ENCODE measurements around the gene TRIM74.
"Not testable (repeated sequence)": the region's sequence is repeated elsewhere in the genome, so short reads cannot be mapped to it uniquely, and the experiment has no call there.

TRIM74 gene

DNA sequence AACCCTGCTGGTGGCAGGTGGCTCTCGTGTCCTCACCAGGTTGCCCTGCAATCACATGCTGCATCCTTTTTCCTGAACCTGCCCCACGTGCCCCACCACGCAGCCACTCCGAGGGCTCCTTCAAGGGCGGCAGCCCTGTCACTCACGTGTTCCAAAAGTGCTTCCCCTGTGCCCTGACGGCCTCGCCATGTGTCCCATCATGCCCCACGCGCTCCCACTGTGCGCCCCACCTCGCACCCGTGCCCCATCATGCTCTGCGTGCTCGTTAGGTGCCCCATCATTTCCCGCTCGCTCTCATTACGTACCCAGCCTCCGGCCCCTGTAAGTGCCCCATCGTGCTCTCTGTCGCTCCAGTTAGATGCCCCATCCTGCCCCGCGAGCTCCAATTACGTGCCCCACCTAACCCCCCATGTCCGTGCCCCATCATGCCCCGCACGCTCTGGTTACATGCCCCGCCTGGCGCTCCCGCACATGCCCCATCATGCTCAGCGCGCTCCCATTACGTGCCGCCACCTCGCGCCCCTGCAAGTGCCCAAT is at the start of gene TRIM74:
Gene TRIM74 (minus strand): TSS at position 487 of the 537 bp plus-strand sequence. CDS start 3,309 bp downstream, outside the sequence.
- DNase-seq (ENCODE audit: low read depth, low spot score); H3K4me3 ChIP-seq (ENCODE audit: low read depth, low read length); in situ Hi-C loops (cut with HindIII; ENCODE audit: low sequenced_read_pairs): not testable (repeated sequence)

DNA sequence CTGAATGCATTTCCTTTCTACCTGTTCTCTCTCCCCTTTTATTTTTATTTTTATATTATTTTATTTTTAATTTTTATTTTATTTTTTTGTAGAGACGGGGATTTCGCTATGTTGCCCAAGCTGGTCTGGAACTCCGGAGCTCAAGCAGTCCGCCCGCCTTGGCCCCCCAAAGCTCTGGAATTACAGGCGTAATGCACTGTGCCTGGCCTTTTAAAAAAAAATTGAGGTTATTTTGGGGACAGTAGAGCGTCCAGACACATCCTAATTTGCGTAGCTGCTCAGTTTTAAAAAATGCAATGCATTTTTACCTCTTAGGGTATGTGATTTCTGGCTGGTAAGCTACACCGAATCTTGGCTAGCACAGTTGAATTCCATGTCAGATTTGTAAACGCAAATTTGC is 37.2 kb upstream of the TRIM74 start:
- DNase-seq (ENCODE audit: low read depth, low spot score); in situ Hi-C loops (cut with HindIII; ENCODE audit: low sequenced_read_pairs): not testable (repeated sequence)
- H3K4me3 ChIP-seq (ENCODE audit: low read depth, low read length): peak overlapping the region; percentile 41

DNA sequence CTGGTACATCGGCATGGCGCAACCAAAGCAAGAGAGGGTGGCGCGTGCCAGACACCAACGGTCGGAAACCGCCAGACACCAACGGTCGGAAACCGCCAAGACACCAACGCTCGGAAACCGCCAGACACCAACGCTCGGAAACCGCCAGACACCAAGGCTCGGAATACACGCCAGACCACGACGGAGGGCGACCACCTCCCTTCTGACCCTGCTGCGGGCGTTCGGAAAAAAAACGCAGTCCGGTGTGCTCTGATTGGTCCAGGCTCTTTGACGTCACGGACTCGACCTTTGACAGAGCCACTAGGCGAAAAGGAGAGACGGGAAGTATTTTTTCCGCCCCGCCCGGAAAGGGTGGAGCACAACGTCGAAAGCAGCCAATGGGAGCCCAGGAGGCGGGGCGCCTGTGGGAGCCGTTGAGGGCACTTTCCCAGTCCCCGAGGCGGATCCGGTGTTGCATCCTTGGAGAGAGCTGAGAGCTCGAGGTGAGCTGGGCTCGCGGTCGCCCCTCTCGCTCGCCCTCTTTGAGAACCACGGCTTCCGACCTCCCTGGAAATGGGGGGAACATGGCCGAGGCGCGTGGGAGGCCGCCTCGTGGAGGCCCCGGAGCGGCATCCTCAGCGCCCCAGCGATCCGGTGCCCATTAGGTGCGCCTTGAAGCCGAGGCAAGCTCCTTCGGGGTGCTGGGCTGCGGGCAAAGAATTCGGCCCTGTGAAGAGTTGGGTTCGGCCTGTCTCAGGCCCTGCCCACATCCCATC is 36.6 kb upstream of the TRIM74 start:
- in situ Hi-C loops (cut with HindIII; ENCODE audit: low sequenced_read_pairs); DNase-seq (ENCODE audit: low read depth, low spot score): not testable (repeated sequence)
- peak overlapping the region; percentile 60 for H3K4me3 ChIP-seq (ENCODE audit: low read depth, low read length)

DNA sequence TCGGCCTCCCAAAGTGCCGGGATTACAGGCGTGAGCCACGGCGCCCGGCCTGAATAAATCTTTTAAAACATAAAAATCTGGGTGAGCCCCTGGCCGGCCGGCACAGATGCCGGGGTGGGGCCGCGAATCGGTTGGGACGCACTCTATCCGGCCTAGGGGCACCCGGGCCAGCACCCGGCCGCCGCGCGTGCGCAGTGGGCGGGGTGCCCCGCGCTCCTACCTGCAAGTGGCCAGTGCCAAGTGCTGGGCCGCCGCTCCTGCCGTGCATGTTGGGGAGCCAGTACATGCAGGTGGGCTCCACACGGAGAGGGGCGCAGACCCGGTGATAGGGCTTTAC is 36.1 kb upstream of the TRIM74 start:
- peak overlapping the region; percentile 60 for H3K4me3 ChIP-seq (ENCODE audit: low read depth, low read length)
- DNase-seq (ENCODE audit: low read depth, low spot score); in situ Hi-C loops (cut with HindIII; ENCODE audit: low sequenced_read_pairs): not testable (repeated sequence)

DNA sequence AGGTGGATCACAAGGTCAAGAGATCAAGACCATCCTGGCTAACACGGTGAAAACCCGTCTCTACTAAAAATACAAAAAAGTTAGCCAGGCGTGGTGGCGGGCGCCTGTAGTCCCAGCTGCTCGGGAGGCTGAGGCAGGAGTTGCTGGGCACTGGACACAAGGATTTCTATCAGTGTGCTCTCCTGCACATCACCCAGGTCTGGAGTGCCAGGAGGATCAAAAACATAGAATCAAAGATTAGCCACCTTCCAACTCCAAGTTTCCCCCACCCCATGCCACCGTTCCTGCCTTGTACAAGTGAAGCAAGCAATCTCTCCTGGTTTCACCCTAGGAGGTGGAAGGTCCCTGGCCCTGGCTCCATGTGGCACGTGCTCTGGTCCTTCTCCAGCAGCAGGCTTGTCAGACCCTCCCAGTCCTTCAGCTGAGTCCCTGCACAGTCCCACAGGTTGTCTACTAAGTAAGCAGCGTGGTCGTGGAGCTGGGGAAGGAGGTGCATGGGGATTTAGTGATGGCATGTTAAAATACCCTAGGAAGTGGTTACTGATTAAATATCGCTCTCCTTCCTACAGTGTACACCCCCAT is 28.7 kb upstream of the TRIM74 start:
- H3K4me3 ChIP-seq (ENCODE audit: low read depth, low read length); DNase-seq (ENCODE audit: low read depth, low spot score); in situ Hi-C loops (cut with HindIII; ENCODE audit: low sequenced_read_pairs): not testable (repeated sequence)

DNA sequence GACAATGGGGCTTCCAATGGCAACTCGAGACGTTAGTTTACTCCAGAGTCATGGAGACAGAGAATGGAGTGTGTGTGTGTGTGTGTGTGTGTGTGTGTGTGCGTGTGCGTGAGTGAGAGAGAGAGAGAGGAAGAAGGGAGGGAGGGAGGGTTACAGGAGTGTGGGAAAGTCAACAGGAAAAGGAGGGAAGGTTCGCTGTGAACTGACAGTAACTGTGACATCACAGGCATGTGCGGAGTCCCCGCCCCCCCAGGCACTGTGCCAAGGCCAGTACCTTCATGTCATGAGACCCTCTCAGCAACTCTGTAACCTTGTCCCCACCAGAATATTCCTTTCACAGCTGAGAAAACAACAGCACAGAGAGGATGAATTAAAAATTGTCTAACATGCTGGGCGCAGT is 28.2 kb upstream of the TRIM74 start:
- DNase-seq (ENCODE audit: low read depth, low spot score); H3K4me3 ChIP-seq (ENCODE audit: low read depth, low read length); in situ Hi-C loops (cut with HindIII; ENCODE audit: low sequenced_read_pairs): not testable (repeated sequence)

DNA sequence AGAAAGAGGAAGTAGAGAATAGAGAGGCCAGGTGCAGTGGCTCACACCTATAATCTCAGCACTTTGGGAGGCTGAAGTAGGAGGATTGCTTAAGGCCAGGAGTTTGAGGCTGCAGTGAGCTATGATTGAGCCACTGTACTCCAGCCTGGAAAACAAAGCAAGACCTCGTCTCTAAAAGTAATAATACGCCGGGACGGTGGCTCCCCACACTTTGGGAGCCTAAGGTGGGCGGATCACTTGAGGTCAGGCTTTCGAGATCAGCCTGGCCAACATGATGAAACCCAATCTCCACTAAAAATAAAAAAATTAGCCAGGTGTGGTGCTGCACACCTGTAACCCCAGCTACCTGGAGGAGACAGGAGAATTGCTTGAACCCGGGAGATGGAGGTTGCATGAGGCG is 26.2 kb upstream of the TRIM74 start:
- in situ Hi-C loops (cut with HindIII; ENCODE audit: low sequenced_read_pairs); DNase-seq (ENCODE audit: low read depth, low spot score); H3K4me3 ChIP-seq (ENCODE audit: low read depth, low read length): not testable (repeated sequence)

DNA sequence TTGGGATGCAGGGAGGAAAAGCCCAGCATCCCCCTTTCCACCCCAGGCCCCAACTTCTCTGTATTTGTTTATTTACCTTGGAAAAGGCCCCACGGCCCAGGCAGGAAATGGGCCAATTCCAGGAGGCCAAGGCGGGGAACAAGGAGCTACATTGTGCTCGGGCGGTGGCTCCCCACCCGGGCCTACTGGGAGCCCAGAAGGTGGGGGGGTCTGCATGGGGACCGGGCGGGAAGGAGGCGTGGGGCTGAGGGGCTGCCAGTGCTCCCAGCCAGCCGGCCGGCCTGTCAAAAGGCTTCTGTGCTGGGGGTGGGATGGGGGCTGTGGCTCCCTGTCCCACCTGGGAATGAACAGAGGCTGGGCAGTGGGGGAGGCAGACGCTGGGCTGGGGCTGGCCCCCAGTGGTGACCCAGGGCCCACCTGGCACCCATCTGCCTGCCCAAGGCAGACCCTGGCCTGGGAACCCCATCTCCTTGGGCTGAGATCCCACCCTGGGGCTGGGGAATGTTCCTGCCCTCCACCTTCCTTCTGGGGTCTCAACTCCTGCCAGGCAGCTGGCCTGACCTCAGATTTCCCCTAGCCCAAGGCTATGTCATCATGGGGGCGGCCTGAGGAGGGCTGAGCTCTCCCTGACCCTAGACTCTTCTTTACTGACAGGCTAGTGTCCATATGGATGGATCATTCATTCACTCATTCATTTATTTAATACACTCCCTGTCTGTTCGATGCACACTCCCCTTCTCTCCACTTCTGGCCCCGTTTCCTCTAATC is 21.1 kb upstream of the TRIM74 start:
- DNase-seq (ENCODE audit: low read depth, low spot score); in situ Hi-C loops (cut with HindIII; ENCODE audit: low sequenced_read_pairs); H3K4me3 ChIP-seq (ENCODE audit: low read depth, low read length): not testable (repeated sequence)

DNA sequence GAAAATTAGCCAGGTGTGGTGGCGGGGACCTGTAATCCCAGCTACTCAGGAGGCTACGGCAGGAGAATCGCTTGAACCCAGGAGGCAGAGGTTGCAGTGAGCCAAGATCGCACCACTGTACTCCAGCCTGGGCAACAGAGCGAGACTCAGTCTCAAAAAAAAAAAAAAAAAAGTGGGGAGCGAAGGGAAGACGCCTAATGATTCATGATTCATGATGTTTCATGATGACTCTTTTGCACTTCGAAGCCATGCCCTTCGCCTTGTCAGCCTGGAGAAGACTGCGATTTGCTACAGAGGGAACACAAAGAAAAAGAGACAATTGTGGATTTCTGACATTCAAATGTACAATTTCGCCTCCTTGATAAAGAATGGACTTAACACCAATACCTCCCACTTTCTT is 12.8 kb upstream of the TRIM74 start:
- H3K4me3 ChIP-seq (ENCODE audit: low read depth, low read length); in situ Hi-C loops (cut with HindIII; ENCODE audit: low sequenced_read_pairs); DNase-seq (ENCODE audit: low read depth, low spot score): not testable (repeated sequence)

DNA sequence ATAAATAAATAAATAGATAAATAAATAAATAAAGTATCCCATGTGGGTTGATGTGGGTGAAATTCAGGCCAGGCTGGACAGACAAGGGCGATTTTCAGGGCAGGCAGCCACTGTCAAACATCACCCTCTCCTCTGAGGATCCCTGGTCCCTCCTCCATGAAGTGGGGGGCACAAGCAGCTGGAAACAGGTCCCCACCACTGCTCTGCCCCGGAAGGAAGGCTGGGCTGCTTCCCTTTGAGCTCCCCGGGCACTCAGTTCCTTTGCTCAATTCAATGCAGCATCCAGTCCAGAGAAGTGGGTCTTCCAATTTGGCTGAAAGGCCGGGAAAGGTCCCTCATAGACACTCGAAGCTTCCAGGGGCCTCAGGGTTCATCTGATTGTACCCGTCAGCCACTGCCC is 11.1 kb upstream of the TRIM74 start:
- H3K4me3 ChIP-seq (ENCODE audit: low read depth, low read length); in situ Hi-C loops (cut with HindIII; ENCODE audit: low sequenced_read_pairs); DNase-seq (ENCODE audit: low read depth, low spot score): not testable (repeated sequence)

DNA sequence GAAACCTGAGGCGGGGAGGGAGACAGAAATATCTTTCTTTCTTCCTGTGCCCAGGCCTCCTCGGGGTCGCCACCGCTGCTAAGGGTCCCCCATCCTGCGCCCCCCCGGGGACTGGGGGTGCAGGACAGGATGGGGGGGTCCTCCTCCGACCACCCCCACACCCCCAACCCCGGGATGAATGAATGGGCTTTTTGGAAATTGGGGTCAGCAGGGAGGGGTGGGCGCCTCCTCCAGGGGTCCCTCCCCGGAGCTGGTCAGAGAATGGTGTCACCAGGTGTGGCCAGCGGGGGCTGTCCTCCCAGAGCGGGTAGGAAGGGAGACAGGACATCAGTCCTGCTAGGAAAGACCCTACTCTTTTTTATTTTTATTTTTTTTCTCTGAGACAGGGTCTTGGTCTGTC is 7.2 kb upstream of the TRIM74 start:
- DNase-seq (ENCODE audit: low read depth, low spot score); in situ Hi-C loops (cut with HindIII; ENCODE audit: low sequenced_read_pairs); H3K4me3 ChIP-seq (ENCODE audit: low read depth, low read length): not testable (repeated sequence)

DNA sequence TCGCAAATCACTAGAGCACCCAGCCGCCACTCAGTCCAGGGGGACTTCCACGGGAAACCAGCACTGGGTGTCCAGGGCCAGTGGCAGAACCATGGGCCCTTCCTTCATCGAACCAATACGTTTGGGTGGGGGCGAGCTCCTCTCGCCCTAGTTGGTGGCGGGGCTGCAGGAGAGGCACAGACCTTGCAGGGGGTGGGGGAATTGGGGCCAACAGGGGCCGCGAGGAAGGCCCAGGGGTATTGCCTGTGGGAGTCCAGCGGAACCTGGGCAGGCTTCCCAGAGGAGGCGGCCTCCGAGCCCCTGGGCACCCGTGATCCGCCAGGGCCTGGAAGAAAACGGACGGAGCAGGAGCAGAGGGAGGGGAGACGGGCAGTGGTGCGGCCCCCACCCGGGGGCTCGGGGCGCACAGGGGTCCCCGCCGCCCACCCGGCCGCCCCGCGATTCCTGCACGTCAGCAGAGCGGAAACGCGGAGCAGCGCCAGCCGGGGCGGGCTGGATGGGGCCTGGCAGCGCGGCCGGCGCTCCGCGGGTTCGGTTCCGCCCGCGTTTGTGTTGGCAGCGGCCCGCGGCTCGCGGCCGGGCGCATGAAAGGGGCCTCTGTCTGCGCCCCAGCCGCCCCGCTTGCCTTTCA is 6.5 kb upstream of the TRIM74 start:
- H3K4me3 ChIP-seq (ENCODE audit: low read depth, low read length); in situ Hi-C loops (cut with HindIII; ENCODE audit: low sequenced_read_pairs); DNase-seq (ENCODE audit: low read depth, low spot score): not testable (repeated sequence)

DNA sequence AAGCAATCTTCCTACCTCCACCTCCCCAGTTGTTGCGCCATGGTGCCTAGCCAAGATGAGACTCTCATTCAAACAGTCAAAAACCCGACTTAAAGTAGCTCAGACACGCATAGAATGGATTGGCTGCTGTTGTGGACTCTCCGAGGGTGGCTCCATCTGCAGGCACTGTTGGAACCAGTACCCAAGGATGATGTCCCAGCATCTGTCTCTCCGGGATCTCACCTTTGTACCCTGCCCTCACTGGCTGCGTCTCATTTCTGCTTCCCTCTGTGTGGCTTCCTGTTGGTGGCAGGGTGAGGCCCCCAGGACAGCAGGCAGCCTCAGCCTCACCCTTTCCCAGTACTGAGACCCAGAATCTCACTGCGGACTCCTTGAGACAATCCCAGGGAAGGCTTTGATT is 5.5 kb upstream of the TRIM74 start:
- in situ Hi-C loops (cut with HindIII; ENCODE audit: low sequenced_read_pairs): not testable (repeated sequence)

DNA sequence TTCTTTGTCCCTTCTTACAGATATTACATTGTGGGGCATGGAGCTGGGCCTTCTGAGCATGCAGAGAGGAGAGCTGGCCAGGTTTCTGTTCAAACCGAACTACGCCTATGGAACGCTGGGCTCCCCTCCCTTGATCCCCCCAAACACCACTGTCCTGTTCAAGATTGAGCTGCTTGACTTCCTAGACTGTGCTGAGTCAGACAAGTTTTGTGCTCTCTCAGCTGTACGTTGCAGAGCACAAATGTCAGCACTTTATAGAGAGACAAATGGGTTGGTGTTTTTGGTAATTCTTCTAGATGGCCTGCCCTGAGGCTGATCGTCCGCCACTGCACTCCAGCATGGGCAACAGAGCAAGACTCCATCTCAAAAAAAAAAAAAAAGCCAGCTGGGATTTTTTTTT is 2.2 kb upstream of the TRIM74 start:
- DNase-seq (ENCODE audit: low read depth, low spot score); in situ Hi-C loops (cut with HindIII; ENCODE audit: low sequenced_read_pairs); H3K4me3 ChIP-seq (ENCODE audit: low read depth, low read length): not testable (repeated sequence)

More for the DNA sequence above, 5.5 kb upstream of the TRIM74 start:
- not testable (repeated sequence) for DNase-seq (ENCODE audit: low read depth, low spot score); H3K4me3 ChIP-seq (ENCODE audit: low read depth, low read length)

DNA sequence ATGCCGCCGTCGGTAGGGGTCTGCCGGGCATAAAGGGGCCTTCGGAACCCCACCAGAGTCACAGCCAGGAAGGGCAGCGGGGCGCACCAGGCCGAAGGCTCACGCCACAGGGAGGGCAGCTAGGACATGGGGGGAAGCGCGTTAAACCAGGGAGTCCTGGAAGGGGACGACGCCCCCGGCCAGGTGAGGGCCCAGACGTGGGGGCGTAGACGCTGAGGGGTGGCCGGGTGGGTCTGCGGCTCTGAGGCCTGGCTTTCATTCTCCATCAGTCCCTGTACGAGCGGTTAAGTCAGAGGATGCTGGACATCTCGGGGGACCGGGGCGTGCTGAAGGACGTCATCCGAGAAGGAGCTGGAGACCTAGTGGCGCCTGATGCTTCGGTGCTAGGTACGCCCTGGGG is 422 bp upstream of the TRIM74 start:
- DNase-seq (ENCODE audit: low read depth, low spot score); in situ Hi-C loops (cut with HindIII; ENCODE audit: low sequenced_read_pairs); H3K4me3 ChIP-seq (ENCODE audit: low read depth, low read length): not testable (repeated sequence)

DNA sequence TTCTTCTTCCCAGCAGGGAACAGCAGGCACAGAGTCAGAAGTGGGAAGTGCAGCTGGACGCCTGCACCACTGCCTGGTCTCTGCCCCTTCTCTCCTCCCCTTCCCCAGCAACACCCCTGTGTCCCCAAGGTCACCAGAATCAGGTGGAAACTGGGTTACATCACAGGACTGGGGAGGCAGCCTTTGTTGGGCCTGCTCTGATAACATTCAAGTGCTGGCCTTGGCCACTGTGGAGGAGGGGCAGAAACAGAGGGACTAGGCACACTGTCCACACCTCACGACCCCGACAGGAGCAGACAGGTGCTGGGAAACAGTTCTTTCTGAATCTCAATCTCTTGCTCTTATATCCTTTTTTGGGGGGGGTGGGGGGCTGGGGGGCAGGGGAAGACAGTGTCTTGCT is 2.4 kb downstream of the TRIM74 start:
- in situ Hi-C loops (cut with HindIII; ENCODE audit: low sequenced_read_pairs); H3K4me3 ChIP-seq (ENCODE audit: low read depth, low read length); DNase-seq (ENCODE audit: low read depth, low spot score): not testable (repeated sequence)

Data from astrocyte of the spinal cord (primary cell).